HEK293 (cell line): ENCODE results near the gene IL12B.
A peak's percentile ranks its signal among the peaks of the same experiment; 100 is the strongest.

ENCODE experiments used
- CTCF ChIA-PET: fragments of 350-600 bp; formaldehyde crosslinking; extraction: SDS; loops from one replicate; lab custom pipeline; 2021; ENCODE audit warnings: antibody characterized with exemption; lab: Yijun Ruan, JAX
- POLR2A ChIA-PET: fragments of 300-600 bp; formaldehyde crosslinking; extraction: SDS; loops from one replicate; lab custom pipeline; 2020; ENCODE audit warnings: antibody characterized with exemption, inconsistent platforms; lab: Yijun Ruan, JAX
- H3K27ac ChIP-seq: fragments of 200-500 bp; sonication (Bioruptor generic); 2 replicates; pipeline ENCODE4 v1.5.1; 2014; ENCODE audit warnings: low read depth, low read length, control low read depth, inconsistent platforms; ENCODE audit errors: extremely low read depth
- H3K36me3 ChIP-seq, 2 experiments: fragments of 200-500 bp in 1 of 2; sonication (Bioruptor generic) in 1 of 2; 1 replicate in 1 of 2; 2 replicates in 1 of 2; pipeline ENCODE4 v1.5.1; 2014 to 2017; ENCODE audit warnings: inconsistent platforms in 2 of 2, low read length in 2 of 2; ENCODE audit not compliant: control insufficient read depth in 2 of 2, insufficient read depth in 1 of 2
- H3K4me1 ChIP-seq: fragments of 200-500 bp; sonication (Bioruptor generic); 2 replicates; pipeline ENCODE4 v1.5.1; 2014; ENCODE audit warnings: mild to moderate bottlenecking, low read length, inconsistent platforms; ENCODE audit not compliant: control insufficient read depth, insufficient read depth
- H3K4me3 ChIP-seq: 2 replicates; pipeline ENCODE4 v1.5.1; 2011; ENCODE audit warnings: low read depth, mild to moderate bottlenecking, control low read depth, low read length, moderate library complexity
- H3K9me3 ChIP-seq: fragments of 200-500 bp; sonication (Bioruptor generic); 2 replicates; pipeline ENCODE4 v1.5.1; 2014; ENCODE audit warnings: low read depth, low read length, inconsistent platforms; ENCODE audit not compliant: control insufficient read depth, insufficient read depth
- KLF8 ChIP-seq: fragments of 450-650 bp; formaldehyde crosslinking; IDR thresholded peaks from 2 replicates; pipeline ENCODE4 v1.5.1; 2016; ENCODE audit warnings: missing biosample characterization, missing genetic modification characterization
- MZF1 ChIP-seq: fragments of 450-650 bp; formaldehyde crosslinking; IDR thresholded peaks from 2 replicates; pipeline ENCODE4 v1.5.1; 2017; ENCODE audit warnings: missing biosample characterization, missing genetic modification characterization, borderline replicate concordance
- ZNF266 ChIP-seq: fragments of 450-650 bp; formaldehyde crosslinking; IDR thresholded peaks from 2 replicates; pipeline ENCODE4 v1.5.1; 2016; ENCODE audit warnings: missing biosample characterization, missing genetic modification characterization, low read depth
- ZNF341 ChIP-seq: fragments of 450-650 bp; formaldehyde crosslinking; IDR thresholded peaks from 2 replicates; pipeline ENCODE4; 2016; ENCODE audit warnings: low read depth, missing biosample characterization, missing genetic modification characterization
- ZNF37A ChIP-seq: fragments of 450-650 bp; IDR thresholded peaks from 2 replicates; pipeline ENCODE4 v1.5.1; 2018; ENCODE audit warnings: missing biosample characterization, missing genetic modification characterization
- ZNF404 ChIP-seq: fragments of 450-650 bp; formaldehyde crosslinking; IDR thresholded peaks from 2 replicates; pipeline ENCODE4 v1.5.1; 2017; ENCODE audit warnings: missing biosample characterization, missing genetic modification characterization
- ZSCAN23 ChIP-seq: fragments of 450-650 bp; formaldehyde crosslinking; IDR thresholded peaks from 2 replicates; pipeline ENCODE4 v1.5.1; 2016; ENCODE audit warnings: missing biosample characterization, missing genetic modification characterization
- TF ChIP-seq, protein P1 (sequence below): fragments of 450-650 bp; formaldehyde crosslinking; IDR thresholded peaks from 2 replicates; pipeline ENCODE4 v1.5.1; 2016; ENCODE audit warnings: missing biosample characterization, missing genetic modification characterization, borderline replicate concordance
- TF ChIP-seq, protein P2 (sequence below): fragments of 450-650 bp; formaldehyde crosslinking; optimal IDR thresholded peaks from 2 replicates; pipeline ENCODE3; 2016; ENCODE audit warnings: missing biosample characterization, mild to moderate bottlenecking, missing genetic modification characterization
- TF ChIP-seq, protein P3 (sequence below): sonication (generic); formaldehyde crosslinking; IDR thresholded peaks from 2 replicates; pipeline ENCODE4 v1.8.1; 2022; ENCODE audit warnings: mild to moderate bottlenecking, moderate library complexity, missing genetic modification reagents
- TF ChIP-seq, protein P4 (sequence below): fragments of 450-650 bp; formaldehyde crosslinking; IDR thresholded peaks from 2 replicates; pipeline ENCODE4 v1.5.1; 2016; ENCODE audit warnings: missing biosample characterization, missing genetic modification characterization
- TF ChIP-seq, protein P5 (sequence below): fragments of 450-650 bp; formaldehyde crosslinking; IDR thresholded peaks from 2 replicates; pipeline ENCODE4 v1.5.1; 2016; ENCODE audit warnings: missing biosample characterization, missing genetic modification characterization
- TF ChIP-seq, protein P6 (sequence below): fragments of 450-650 bp; formaldehyde crosslinking; IDR thresholded peaks from 2 replicates; pipeline ENCODE4; 2016; ENCODE audit warnings: missing biosample characterization, missing genetic modification characterization
- TF ChIP-seq, protein P7 (sequence below): fragments of 450-650 bp; IDR thresholded peaks from 2 replicates; pipeline ENCODE4 v1.5.1; 2018; ENCODE audit warnings: missing biosample characterization, mild to moderate bottlenecking, missing genetic modification characterization
- TF ChIP-seq, protein P8 (sequence below): fragments of 450-650 bp; formaldehyde crosslinking; IDR thresholded peaks from 2 replicates; pipeline ENCODE4 v1.5.1; 2017; ENCODE audit warnings: missing biosample characterization, mild to moderate bottlenecking, missing genetic modification characterization, moderate library complexity

The IL12B gene

DNA sequence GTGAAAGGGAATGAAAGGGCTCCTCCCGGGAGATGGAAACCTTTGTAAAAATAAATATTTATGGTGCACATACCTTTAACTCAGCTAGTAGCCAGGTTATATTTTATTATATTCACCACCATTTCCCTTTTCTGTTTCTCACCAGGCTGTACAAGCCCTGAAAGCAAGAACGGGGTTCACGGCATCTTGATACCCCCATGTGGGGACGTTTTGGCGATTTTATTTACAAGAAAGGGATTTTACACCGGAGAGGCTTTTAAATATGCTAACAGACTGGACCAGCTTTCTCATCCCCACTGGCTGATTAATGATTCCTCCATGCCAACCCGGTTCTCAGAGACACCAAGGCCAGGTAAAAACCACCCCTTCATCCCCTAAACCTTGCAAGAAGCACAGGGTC lies 19.2 kb downstream of the IL12B start (continued):
- TF ChIP-seq, protein P1, sequence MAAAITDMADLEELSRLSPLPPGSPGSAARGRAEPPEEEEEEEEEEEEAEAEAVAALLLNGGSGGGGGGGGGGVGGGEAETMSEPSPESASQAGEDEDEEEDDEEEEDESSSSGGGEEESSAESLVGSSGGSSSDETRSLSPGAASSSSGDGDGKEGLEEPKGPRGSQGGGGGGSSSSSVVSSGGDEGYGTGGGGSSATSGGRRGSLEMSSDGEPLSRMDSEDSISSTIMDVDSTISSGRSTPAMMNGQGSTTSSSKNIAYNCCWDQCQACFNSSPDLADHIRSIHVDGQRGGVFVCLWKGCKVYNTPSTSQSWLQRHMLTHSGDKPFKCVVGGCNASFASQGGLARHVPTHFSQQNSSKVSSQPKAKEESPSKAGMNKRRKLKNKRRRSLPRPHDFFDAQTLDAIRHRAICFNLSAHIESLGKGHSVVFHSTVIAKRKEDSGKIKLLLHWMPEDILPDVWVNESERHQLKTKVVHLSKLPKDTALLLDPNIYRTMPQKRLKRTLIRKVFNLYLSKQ, result no peak

DNA sequence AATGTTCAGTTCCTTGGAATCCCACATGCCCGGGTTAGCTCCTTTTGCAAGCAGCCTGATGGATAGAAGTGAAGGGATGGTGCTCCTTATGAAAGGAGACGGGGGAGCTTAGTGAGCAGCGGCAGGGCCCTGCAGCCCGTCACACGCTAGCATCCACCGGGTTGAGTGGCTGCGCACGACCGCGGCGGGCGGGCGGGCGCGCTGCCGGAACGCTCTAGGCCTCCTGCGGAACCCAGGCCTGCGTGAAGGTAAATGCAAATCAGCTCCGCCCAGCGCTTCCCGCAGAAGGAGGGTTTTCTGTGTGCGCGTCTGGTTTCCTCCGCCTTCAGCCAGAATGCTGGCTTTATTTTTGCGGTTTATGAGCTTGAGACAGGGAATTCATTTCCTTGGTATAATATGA lies 19.8 kb downstream of the IL12B start:
- Histone ChIP-seq H3K27ac (no peak overlapping the region), H3K4me3 (no peak overlapping the region), H3K9me3 (no peaks in the 10 kb centered on the region), H3K4me1 (no peaks in the 10 kb centered on the region), H3K36me3 (no peaks in the 10 kb centered on the region)
- TF ChIP-seq ZNF341, result peak; percentile 80
- no peak for TF ChIP-seq ZNF37A (tag by site-specific recombination)
- TF ChIP-seq, protein P2, sequence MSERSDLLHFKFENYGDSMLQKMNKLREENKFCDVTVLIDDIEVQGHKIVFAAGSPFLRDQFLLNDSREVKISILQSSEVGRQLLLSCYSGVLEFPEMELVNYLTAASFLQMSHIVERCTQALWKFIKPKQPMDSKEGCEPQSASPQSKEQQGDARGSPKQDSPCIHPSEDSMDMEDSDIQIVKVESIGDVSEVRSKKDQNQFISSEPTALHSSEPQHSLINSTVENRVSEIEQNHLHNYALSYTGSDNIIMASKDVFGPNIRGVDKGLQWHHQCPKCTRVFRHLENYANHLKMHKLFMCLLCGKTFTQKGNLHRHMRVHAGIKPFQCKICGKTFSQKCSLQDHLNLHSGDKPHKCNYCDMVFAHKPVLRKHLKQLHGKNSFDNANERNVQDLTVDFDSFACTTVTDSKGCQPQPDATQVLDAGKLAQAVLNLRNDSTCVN (tag by site-specific recombination), result peak; percentile 30
- ChIA-PET CTCF (interaction anchor here (0.6 to 2.6 kb wide), 8 partner anchors 21 to 691 kb away, joined by 3 to 15 read pairs (median 4); no protein-coding TSS in a partner anchor), POLR2A (no interaction called here)

DNA sequence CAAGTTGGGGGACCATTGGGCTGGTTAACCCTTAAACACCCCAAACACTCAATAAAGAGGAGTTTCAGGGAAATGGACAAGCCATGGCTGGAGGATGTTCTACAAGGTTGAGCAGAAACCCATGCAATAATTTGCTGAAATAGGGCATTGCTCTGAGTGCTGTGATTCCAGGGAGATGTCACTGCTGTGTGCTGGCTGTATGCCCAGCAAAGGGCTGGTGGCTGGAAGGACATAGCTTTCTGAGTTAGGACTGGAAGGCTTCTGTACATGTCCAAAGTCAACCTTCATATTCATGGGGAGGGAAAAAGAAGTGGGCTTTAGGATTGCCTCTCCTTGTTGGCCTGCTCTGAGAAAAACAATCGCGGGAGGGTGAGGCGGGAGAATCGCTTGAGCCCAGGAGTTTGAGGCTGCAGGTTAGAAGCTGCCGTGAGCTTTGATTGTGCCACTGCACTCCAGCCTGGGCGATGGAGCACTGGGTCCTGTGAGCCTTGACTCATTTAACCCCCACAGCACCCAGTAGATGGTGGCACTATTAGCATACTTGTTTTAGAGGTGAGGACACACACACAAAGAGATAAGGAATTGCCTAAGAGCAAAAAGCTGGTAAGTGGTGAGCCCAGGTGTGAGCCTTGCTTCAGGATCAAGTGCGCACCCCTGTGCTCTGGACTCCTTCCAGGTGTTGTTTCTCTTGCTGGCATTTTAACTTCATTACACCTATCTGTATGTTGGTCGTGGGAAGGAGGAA lies 20.4 kb downstream of the IL12B start:
- TF ChIP-seq ZSCAN23 (tag by site-specific recombination), result no peak
- TF ChIP-seq ZNF266 (tag by site-specific recombination), result peak; percentile 49; the same call in 1 of the 2 replicates
- no peaks in the 10 kb centered on the region for H3K4me1 ChIP-seq
- H3K9me3 ChIP-seq, result no peaks in the 10 kb centered on the region
- no peak overlapping the region for H3K4me3 ChIP-seq
- H3K36me3 ChIP-seq, result no peaks in the 10 kb centered on the region
- ChIA-PET CTCF (interaction anchor here (0.6 to 2.6 kb wide), 5 partner anchors 22 to 608 kb away, joined by 3 to 15 read pairs (median 4); no protein-coding TSS in a partner anchor), POLR2A (interaction anchor here (0.6 kb wide), 1 partner anchor 664 kb away, joined by 4 read pairs; no protein-coding TSS in a partner anchor)
- H3K27ac ChIP-seq, result no peak overlapping the region

DNA sequence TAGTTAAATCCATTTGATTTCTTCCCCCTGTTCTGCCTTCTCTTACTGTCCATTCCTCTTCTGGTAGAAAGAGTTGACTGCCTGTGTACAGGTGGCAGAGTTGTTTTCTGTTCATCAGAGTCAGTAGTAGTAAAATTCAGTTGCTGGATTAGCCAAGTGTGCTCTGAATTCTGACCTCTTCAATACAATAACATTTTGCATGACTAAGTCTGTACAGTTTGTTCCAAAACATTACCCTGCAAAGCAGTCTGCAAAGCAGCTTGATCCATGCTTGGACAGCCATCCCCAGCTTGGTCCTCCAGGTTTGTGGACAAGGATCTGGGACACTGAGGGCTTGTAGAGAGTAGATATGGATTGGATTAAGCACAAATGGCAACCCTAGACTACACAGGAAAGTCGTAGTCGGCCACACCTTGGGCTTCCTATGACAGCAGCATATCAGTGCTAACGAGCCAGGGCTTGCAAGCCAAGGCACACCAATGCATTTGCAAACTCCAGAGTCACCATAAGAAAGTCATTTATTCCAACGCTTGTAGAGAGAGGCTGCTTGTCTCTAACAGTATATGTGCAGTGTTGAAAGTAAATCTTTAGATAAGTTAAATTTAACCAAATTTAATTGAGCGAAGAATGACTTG lies 25.2 kb downstream of the IL12B start:
- H3K27ac ChIP-seq, result no peak overlapping the region
- POLR2A ChIA-PET, result no interaction called here
- H3K4me1 ChIP-seq, result no peaks in the 10 kb centered on the region
- no peaks in the 10 kb centered on the region for H3K9me3 ChIP-seq
- no peaks in the 10 kb centered on the region for H3K36me3 ChIP-seq
- no peak overlapping the region for H3K4me3 ChIP-seq
- CTCF ChIA-PET, result no interaction called here
- TF ChIP-seq, protein P3, sequence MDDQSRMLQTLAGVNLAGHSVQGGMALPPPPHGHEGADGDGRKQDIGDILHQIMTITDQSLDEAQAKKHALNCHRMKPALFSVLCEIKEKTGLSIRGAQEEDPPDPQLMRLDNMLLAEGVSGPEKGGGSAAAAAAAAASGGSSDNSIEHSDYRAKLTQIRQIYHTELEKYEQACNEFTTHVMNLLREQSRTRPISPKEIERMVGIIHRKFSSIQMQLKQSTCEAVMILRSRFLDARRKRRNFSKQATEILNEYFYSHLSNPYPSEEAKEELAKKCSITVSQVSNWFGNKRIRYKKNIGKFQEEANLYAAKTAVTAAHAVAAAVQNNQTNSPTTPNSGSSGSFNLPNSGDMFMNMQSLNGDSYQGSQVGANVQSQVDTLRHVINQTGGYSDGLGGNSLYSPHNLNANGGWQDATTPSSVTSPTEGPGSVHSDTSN (CRISPR knock-in tag), result no peak
- TF ChIP-seq, protein P4, sequence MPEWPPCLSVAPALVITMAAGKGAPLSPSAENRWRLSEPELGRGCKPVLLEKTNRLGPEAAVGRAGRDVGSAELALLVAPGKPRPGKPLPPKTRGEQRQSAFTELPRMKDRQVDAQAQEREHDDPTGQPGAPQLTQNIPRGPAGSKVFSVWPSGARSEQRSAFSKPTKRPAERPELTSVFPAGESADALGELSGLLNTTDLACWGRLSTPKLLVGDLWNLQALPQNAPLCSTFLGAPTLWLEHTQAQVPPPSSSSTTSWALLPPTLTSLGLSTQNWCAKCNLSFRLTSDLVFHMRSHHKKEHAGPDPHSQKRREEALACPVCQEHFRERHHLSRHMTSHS (tag by site-specific recombination), result no peak
- no peak for TF ChIP-seq MZF1 (tag by site-specific recombination)
- no peak for TF ChIP-seq KLF8 (tag by site-specific recombination)
- TF ChIP-seq, protein P5, sequence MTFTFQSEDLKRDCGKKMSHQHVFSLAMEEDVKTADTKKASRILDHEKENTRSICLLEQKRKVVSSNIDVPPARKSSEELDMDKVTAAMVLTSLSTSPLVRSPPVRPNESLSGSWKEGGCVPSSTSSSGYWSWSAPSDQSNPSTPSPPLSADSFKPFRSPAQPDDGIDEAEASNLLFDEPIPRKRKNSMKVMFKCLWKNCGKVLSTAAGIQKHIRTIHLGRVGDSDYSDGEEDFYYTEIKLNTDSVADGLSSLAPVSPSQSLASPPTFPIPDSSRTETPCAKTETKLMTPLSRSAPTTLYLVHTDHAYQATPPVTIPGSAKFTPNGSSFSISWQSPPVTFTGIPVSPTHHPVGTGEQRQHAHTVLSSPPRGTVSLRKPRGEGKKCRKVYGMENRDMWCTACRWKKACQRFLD (tag by site-specific recombination), result no peak
- TF ChIP-seq ZNF404, result no peak
- TF ChIP-seq, protein P6, sequence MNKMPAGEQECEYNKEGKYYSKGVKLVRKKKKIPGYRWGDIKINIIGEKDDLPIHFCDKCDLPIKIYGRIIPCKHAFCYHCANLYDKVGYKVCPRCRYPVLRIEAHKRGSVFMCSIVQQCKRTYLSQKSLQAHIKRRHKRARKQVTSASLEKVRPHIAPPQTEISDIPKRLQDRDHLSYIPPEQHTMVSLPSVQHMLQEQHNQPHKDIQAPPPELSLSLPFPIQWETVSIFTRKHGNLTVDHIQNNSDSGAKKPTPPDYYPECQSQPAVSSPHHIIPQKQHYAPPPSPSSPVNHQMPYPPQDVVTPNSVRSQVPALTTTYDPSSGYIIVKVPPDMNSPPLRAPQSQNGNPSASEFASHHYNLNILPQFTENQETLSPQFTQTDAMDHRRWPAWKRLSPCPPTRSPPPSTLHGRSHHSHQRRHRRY, result no peak
- TF ChIP-seq, protein P7, sequence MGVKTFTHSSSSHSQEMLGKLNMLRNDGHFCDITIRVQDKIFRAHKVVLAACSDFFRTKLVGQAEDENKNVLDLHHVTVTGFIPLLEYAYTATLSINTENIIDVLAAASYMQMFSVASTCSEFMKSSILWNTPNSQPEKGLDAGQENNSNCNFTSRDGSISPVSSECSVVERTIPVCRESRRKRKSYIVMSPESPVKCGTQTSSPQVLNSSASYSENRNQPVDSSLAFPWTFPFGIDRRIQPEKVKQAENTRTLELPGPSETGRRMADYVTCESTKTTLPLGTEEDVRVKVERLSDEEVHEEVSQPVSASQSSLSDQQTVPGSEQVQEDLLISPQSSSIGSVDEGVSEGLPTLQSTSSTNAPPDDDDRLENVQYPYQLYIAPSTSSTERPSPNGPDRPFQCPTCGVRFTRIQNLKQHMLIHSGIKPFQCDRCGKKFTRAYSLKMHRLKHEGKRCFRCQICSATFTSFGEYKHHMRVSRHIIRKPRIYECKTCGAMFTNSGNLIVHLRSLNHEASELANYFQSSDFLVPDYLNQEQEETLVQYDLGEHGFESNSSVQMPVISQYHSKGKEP (tag by site-specific recombination), result no peak
- TF ChIP-seq, protein P8, sequence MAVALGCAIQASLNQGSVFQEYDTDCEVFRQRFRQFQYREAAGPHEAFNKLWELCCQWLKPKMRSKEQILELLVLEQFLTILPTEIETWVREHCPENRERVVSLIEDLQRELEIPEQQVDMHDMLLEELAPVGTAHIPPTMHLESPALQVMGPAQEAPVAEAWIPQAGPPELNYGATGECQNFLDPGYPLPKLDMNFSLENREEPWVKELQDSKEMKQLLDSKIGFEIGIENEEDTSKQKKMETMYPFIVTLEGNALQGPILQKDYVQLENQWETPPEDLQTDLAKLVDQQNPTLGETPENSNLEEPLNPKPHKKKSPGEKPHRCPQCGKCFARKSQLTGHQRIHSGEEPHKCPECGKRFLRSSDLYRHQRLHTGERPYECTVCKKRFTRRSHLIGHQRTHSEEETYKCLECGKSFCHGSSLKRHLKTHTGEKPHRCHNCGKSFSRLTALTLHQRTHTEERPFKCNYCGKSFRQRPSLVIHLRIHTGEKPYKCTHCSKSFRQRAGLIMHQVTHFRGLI (tag by site-specific recombination), result no peak
